ENCODE data around the gene ZIC1.

- TF ChIP-seq POLR2A (IDR thresholded peaks at IDR 0.05) (no peak), POLR2AphosphoS5 (IDR thresholded peaks at IDR 0.05) (no peak), CTCF (IDR thresholded peaks at IDR 0.05) (no peak)
Measured at GRCh38 chr3:147406028-147406931, 2.9 kb upstream of the ZIC1 start, which contains the start of gene ZIC4.
